MG63 (cell line): ENCODE measurements around the gene SLC39A3. TPM values are rescaled to one million over a fixed set of nuclear protein-coding genes. Genes with fewer than 3 reads are reported as not detected.

Source experiments
- DNase-seq: peaks from one replicate; pipeline ENCODE4 v3.0.0-alpha.2; 2020
- H3K27me3 ChIP-seq: fragments of 250-450 bp; sonication (Bioruptor Pico); 2 replicates; pipeline ENCODE4 v1.5.1; 2020; ENCODE audit warnings: mild to moderate bottlenecking, moderate library complexity
- H3K36me3 ChIP-seq: fragments of 250-450 bp; sonication (Bioruptor Pico); 2 replicates; pipeline ENCODE4 v1.5.1; 2020; ENCODE audit warnings: mild to moderate bottlenecking, moderate library complexity
- H3K4me3 ChIP-seq: fragments of 250-450 bp; sonication (Bioruptor Pico); 2 replicates; pipeline ENCODE4 v1.5.1; 2020; ENCODE audit warnings: mild to moderate bottlenecking, moderate library complexity
- H3K9me3 ChIP-seq: fragments of 250-450 bp; sonication (Bioruptor Pico); 2 replicates; pipeline ENCODE4 v1.5.1; 2020; ENCODE audit warnings: mild to moderate bottlenecking, moderate library complexity
- total RNA-seq: library from RNA; depleted of rRNA; stranded (reverse); fragments of >200 nt; shearing (Covaris generic); gene quantifications from 2 replicates; pipeline ENCODE4 v1.2.3, GENCODE V29; 2014; ENCODE audit warnings: low replicate concordance

Gene SLC39A3
- total RNA-seq, 1 experiment from 2014 or later = 42.7 TPM

- Histone ChIP-seq H3K4me3 (no peak overlapping the region), H3K9me3 (no peaks in the 10 kb centered on the region), H3K36me3 (no peaks in the 10 kb centered on the region), H3K27me3 (no peaks in the 10 kb centered on the region)
- no peak for DNase-seq
Observed at GRCh38 chr19:2771786-2772674, 32.2 kb upstream of the SLC39A3 start.

GRCh38 chr19:2770055-2771013 lies 30.5 kb upstream of the SLC39A3 start:
- DNase-seq = no peak
- Histone ChIP-seq H3K9me3 (no peaks in the 10 kb centered on the region), H3K36me3 (peaks cover 4% of the 10 kb centered on the region; the same call in 1 of the 2 replicates)

GRCh38 chr19:2769218-2769617 lies 29.4 kb upstream of the SLC39A3 start:
- DNase-seq = no peak
- Histone ChIP-seq H3K4me3 (no peak overlapping the region), H3K27me3 (no peaks in the 10 kb centered on the region), H3K9me3 (no peaks in the 10 kb centered on the region), H3K36me3 (peaks cover 4% of the 10 kb centered on the region; the same call in 1 of the 2 replicates)

More at GRCh38 chr19:2770055-2771013, 30.5 kb upstream of the SLC39A3 start:
- H3K27me3 ChIP-seq = no peaks in the 10 kb centered on the region
- H3K4me3 ChIP-seq = no peak overlapping the region

- no peak for DNase-seq
- no peak overlapping the region for H3K4me3 ChIP-seq
- no peaks in the 10 kb centered on the region for H3K9me3 ChIP-seq
- H3K27me3 ChIP-seq = no peaks in the 10 kb centered on the region
- peaks cover 4% of the 10 kb centered on the region; the same call in 1 of the 2 replicates for H3K36me3 ChIP-seq
Observed at GRCh38 chr19:2768365-2769132, 28.7 kb upstream of the SLC39A3 start.

GRCh38 chr19:2767688-2768087 lies 27.9 kb upstream of the SLC39A3 start:
- no peak overlapping the region for H3K4me3 ChIP-seq
- H3K9me3 ChIP-seq = no peaks in the 10 kb centered on the region
- DNase-seq = no peak
- H3K27me3 ChIP-seq = no peaks in the 10 kb centered on the region
- H3K36me3 ChIP-seq = peaks cover 4% of the 10 kb centered on the region; the same call in 1 of the 2 replicates

GRCh38 chr19:2766594-2767372 lies 27.0 kb upstream of the SLC39A3 start:
- Histone ChIP-seq H3K36me3 (peaks cover 4% of the 10 kb centered on the region; the same call in 1 of the 2 replicates), H3K27me3 (no peaks in the 10 kb centered on the region), H3K9me3 (no peaks in the 10 kb centered on the region), H3K4me3 (no peak overlapping the region)
- no peak for DNase-seq

GRCh38 chr19:2765376-2765775 lies 25.6 kb upstream of the SLC39A3 start:
- no peak overlapping the region for H3K4me3 ChIP-seq
- no peaks in the 10 kb centered on the region for H3K9me3 ChIP-seq
- H3K27me3 ChIP-seq = no peaks in the 10 kb centered on the region
- DNase-seq = no peak
- H3K36me3 ChIP-seq = peaks cover 4% of the 10 kb centered on the region; the same call in 1 of the 2 replicates

- Histone ChIP-seq H3K4me3 (no peak overlapping the region), H3K27me3 (no peaks in the 10 kb centered on the region), H3K36me3 (peaks cover 4% of the 10 kb centered on the region; the same call in 1 of the 2 replicates), H3K9me3 (no peaks in the 10 kb centered on the region)
- no peak for DNase-seq
Observed at GRCh38 chr19:2764945-2765344, 25.1 kb upstream of the SLC39A3 start.

GRCh38 chr19:2763687-2764086 lies 23.9 kb upstream of the SLC39A3 start:
- no peak for DNase-seq
- H3K36me3 ChIP-seq = peaks cover 4% of the 10 kb centered on the region; the same call in 1 of the 2 replicates
- no peaks in the 10 kb centered on the region for H3K27me3 ChIP-seq
- H3K9me3 ChIP-seq = no peaks in the 10 kb centered on the region
- no peak overlapping the region for H3K4me3 ChIP-seq

GRCh38 chr19:2762783-2763496 lies 23.1 kb upstream of the SLC39A3 start:
- H3K36me3 ChIP-seq = peaks cover 4% of the 10 kb centered on the region; the same call in 1 of the 2 replicates
- no peaks in the 10 kb centered on the region for H3K9me3 ChIP-seq
- H3K4me3 ChIP-seq = no peak overlapping the region
- no peak for DNase-seq
- no peaks in the 10 kb centered on the region for H3K27me3 ChIP-seq

GRCh38 chr19:2761876-2762782 lies 22.3 kb upstream of the SLC39A3 start:
- peaks cover 4% of the 10 kb centered on the region; the same call in 1 of the 2 replicates for H3K36me3 ChIP-seq
- H3K27me3 ChIP-seq = no peaks in the 10 kb centered on the region
- no peaks in the 10 kb centered on the region for H3K9me3 ChIP-seq
- H3K4me3 ChIP-seq = no peak overlapping the region
- DNase-seq = no peak

GRCh38 chr19:2761309-2761677 lies 21.5 kb upstream of the SLC39A3 start:
- no peak for DNase-seq
- H3K27me3 ChIP-seq = no peaks in the 10 kb centered on the region
- no peaks in the 10 kb centered on the region for H3K9me3 ChIP-seq
- H3K4me3 ChIP-seq = no peak overlapping the region
- peaks cover 4% of the 10 kb centered on the region; the same call in 1 of the 2 replicates for H3K36me3 ChIP-seq

GRCh38 chr19:2759965-2760364 lies 20.1 kb upstream of the SLC39A3 start:
- no peak overlapping the region for H3K4me3 ChIP-seq
- no peak for DNase-seq
- no peaks in the 10 kb centered on the region for H3K27me3 ChIP-seq
- H3K36me3 ChIP-seq = no peaks in the 10 kb centered on the region; the same call in 1 of the 2 replicates
- no peaks in the 10 kb centered on the region for H3K9me3 ChIP-seq

- Histone ChIP-seq H3K36me3 (no peaks in the 10 kb centered on the region; the same call in 1 of the 2 replicates), H3K27me3 (no peaks in the 10 kb centered on the region), H3K4me3 (no peak overlapping the region), H3K9me3 (no peaks in the 10 kb centered on the region)
- no peak for DNase-seq
Observed at GRCh38 chr19:2759362-2759761, 19.5 kb upstream of the SLC39A3 start.
